RWPE1 (cell line): ENCODE data around the gene OMG.

Experiments
- CTCF ChIA-PET: fragments of 350-600 bp; sonication (Branson Sonifier 250); formaldehyde crosslinking; extraction: SDS; loops from one replicate; lab custom pipeline; 2021; lab: Yijun Ruan, JAX
- POLR2A ChIA-PET: fragments of 400-600 bp; formaldehyde crosslinking; extraction: SDS; loops from one replicate; lab custom pipeline; 2020; ENCODE audit warnings: antibody characterized with exemption; ENCODE audit not compliant: low non-redundant PET; lab: Yijun Ruan, JAX
- DNase-seq: peaks from one replicate; pipeline ENCODE4 v3.0.0; 2012; ENCODE audit warnings: low spot score
- H3K27ac ChIP-seq: fragments of 450-650 bp; 2 replicates; pipeline ENCODE4 v1.5.1; 2017
- TF ChIP-seq, protein P1 (sequence below): fragments of 450-650 bp; conservative IDR thresholded peaks from 2 replicates; pipeline ENCODE4 v1.5.1; 2017; ENCODE audit warnings: low read depth, mild to moderate bottlenecking

OMG gene

GRCh38 chr17:31323551-31323950, 26.5 kb upstream of the OMG start:
- no peak overlapping the region for H3K27ac ChIP-seq
- POLR2A ChIA-PET: no interaction called here
- no peak for DNase-seq
- TF ChIP-seq, protein P1, sequence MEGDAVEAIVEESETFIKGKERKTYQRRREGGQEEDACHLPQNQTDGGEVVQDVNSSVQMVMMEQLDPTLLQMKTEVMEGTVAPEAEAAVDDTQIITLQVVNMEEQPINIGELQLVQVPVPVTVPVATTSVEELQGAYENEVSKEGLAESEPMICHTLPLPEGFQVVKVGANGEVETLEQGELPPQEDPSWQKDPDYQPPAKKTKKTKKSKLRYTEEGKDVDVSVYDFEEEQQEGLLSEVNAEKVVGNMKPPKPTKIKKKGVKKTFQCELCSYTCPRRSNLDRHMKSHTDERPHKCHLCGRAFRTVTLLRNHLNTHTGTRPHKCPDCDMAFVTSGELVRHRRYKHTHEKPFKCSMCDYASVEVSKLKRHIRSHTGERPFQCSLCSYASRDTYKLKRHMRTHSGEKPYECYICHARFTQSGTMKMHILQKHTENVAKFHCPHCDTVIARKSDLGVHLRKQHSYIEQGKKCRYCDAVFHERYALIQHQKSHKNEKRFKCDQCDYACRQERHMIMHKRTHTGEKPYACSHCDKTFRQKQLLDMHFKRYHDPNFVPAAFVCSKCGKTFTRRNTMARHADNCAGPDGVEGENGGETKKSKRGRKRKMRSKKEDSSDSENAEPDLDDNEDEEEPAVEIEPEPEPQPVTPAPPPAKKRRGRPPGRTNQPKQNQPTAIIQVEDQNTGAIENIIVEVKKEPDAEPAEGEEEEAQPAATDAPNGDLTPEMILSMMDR: no peak
- CTCF ChIA-PET: no interaction called here

DNA sequence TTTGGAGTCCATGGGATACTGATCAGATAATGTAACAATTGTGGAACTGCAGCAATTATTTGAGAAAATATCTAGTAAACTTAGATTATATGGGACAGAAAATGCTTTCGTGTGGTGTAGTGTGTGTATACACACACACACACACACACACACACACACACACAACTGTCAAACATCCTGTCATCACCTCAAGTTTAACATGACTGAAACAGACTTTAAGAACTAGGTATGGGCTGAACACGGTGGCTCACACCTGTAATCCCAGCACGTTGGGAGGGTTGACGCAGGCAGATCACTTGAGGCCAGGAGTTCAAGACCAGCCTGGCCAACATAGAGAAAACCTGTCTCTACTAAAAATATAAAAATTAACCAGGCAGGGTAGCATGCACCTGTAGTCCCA, 24.9 kb upstream of the OMG start:
- ChIA-PET POLR2A (no interaction called here), CTCF (no interaction called here)
- H3K27ac ChIP-seq: no peak overlapping the region
- TF ChIP-seq, protein P1: no peak
- no peak for DNase-seq

- DNase-seq: no peak
- ChIA-PET CTCF (no interaction called here), POLR2A (no interaction called here)
- no peak within 1 kb of the TSS for H3K27ac ChIP-seq
- TF ChIP-seq, protein P1: no peak
These were observed 24.4 kb upstream of the OMG start, which contains the start of gene EVI2A for GRCh38 chr17:31321481-31321880. TSS of gene EVI2A (minus strand) at chr17:31321622. CDS start at chr17:31319013, 2,609 bp downstream.

DNA sequence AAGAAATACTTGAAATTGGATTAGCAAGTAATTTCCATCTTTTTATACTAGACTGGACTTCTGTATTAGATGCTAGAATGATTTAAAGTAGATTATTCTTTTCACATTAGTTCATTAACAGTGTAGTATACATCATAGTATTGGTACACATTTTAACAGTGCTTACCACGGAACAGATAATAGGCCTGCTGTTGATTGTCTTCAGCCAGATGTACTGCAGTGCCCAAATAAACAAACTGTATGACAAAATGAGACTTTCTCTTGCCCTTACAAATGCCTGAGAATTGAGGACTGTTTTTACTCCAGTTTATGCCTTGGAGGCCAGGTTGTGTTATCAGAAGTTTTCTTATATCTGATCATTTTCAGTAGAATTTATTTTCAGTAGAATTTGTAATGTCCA, 23.8 kb upstream of the OMG start:
- no peak for DNase-seq
- POLR2A ChIA-PET: no interaction called here
- no peak overlapping the region for H3K27ac ChIP-seq
- TF ChIP-seq, protein P1: no peak
- CTCF ChIA-PET: interaction anchor here (0.6 kb wide), 2 partner anchors 42 to 998 kb away, joined by 3 read pairs; no protein-coding TSS in a partner anchor

DNA sequence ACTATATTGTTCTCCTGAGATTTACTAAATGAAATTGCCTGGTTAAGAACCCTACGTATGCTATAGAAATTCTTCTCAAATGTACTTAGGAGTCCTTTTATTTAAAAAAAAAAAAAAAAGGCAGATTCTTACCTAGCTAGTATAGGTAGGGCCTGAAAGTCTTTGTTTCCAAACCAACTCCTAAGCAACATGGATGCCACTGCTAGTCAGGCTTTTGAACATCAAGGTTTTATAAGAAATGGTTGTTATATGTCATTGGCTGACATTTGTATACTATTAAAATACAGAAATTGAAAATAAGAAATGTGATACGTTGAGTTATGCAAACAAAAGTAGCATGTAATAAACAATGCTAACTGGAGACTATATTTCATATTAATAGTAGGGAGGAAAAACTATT, 23.2 kb upstream of the OMG start:
- TF ChIP-seq, protein P1: no peak
- no peak overlapping the region for H3K27ac ChIP-seq
- ChIA-PET POLR2A (no interaction called here), CTCF (interaction anchor here (0.6 kb wide), 2 partner anchors 42 to 999 kb away, joined by 3 read pairs; no protein-coding TSS in a partner anchor)
- no peak for DNase-seq

DNA sequence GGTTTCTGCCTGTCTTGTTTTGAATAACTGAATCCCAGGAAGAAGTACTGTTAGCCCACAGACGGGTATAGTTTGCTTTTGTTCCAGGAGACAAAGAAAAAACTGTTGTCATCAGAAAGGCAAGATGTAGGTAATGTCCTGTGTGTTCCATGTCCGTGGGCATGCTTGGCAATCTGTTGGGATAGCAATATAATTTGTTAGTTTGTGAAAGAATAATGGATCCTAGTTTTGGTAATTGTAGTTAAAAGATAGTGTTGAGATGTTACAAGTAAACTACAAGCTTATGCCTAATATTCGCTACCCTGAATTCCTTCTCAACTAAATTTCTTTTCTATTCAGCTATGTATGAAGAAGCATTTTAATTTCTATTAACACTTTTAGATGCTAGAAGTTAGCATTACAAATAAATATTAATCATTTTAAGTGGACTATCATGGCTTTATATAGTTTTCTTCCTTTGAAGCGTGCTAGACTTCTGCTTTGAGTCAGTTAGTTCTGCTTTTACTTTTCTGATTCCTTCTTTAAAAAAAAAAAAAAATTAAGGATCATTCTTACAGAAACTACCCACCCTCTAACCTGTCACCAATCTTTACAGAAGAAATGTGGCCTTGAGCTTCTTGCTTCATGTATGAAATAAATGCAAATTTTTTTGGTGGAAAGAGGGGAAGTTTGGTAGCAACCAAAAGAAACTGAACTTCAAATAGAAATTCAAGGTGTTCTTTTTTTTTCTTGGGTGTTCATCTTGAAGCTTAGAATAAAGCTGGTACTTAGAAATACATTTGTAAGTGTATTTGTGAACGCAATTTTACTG, 22.0 kb upstream of the OMG start:
- TF ChIP-seq, protein P1: no peak
- POLR2A ChIA-PET: no interaction called here
- DNase-seq: no peak
- CTCF ChIA-PET: interaction anchor here (0.6 kb wide), 1 partner anchor 72 kb away, joined by 3 read pairs; no protein-coding TSS in a partner anchor
- no peak overlapping the region for H3K27ac ChIP-seq
